SK-N-SH (cell line): ENCODE results near the gene PYGO2. TPM values are rescaled to one million over a fixed set of nuclear protein-coding genes. Genes with fewer than 3 reads are reported as not detected.

Experiments used
- CTCF ChIA-PET: fragments of 300-600, 350-600 bp; formaldehyde crosslinking; extraction: SDS; loops from one replicate; lab custom pipeline; 2021; lab: Yijun Ruan, JAX
- POLR2A ChIA-PET: fragments of 350-600 bp; sonication (Branson Sonifier 250); formaldehyde crosslinking; extraction: SDS; loops from one replicate; lab custom pipeline; 2020; ENCODE audit warnings: antibody characterized with exemption, inconsistent platforms; lab: Yijun Ruan, JAX
- DNase-seq: peaks from one replicate; pipeline ENCODE4 v3.0.0; 2012
- H2AFZ ChIP-seq: fragments of 200-600 bp; sonication (generic); 2 replicates; pipeline ENCODE4 v1.8.1; 2016; ENCODE audit warnings: antibody characterized with exemption, mild to moderate bottlenecking, low read depth
- H3F3A ChIP-seq: fragments of 200-600 bp; sonication (generic); replicated peaks from 2 replicates; pipeline ENCODE3; 2016; ENCODE audit warnings: antibody characterized with exemption, mild to moderate bottlenecking; ENCODE audit not compliant: insufficient read depth
- H3K27ac ChIP-seq, 2 experiments: fragments of 200-500 bp in 1 of 2; fragments of 200-600 bp in 1 of 2; sonication (Bioruptor generic) in 1 of 2; sonication (generic), shearing (Covaris generic) in 1 of 2; 2 replicates each; pipeline versions ENCODE4 v1.5.1 to v1.6.1; 2014 to 2016; ENCODE audit warnings: low read depth in 2 of 2, inconsistent platforms in 1 of 2, low read length in 1 of 2, mild to moderate bottlenecking in 1 of 2, mixed read lengths in 1 of 2
- H3K27me3 ChIP-seq: fragments of 200-600 bp; sonication (generic), shearing (Covaris generic); 2 replicates; pipeline ENCODE4 v1.6.1; 2016; ENCODE audit warnings: mixed run types; ENCODE audit not compliant: insufficient read depth
- H3K36me3 ChIP-seq, 2 experiments: fragments of 200-500 bp in 1 of 2; fragments of 200-600 bp in 1 of 2; sonication (Bioruptor generic) in 1 of 2; sonication (generic) in 1 of 2; replicated peaks in 1 of 2; 2 replicates each; pipeline versions ENCODE3 to v1.5.1; 2014 to 2016; ENCODE audit warnings: low read length in 1 of 2, mild to moderate bottlenecking in 1 of 2; ENCODE audit not compliant: insufficient read depth in 2 of 2, control insufficient read depth in 1 of 2
- H3K4me1 ChIP-seq, 2 experiments: fragments of 200-500 bp in 1 of 2; fragments of 200-600 bp in 1 of 2; sonication (Bioruptor generic) in 1 of 2; sonication (generic), shearing (Covaris generic) in 1 of 2; 2 replicates each; pipeline versions ENCODE4 v1.5.1 to v1.6.1; 2014 to 2016; ENCODE audit warnings: low read depth in 1 of 2, low read length in 1 of 2, mixed run types in 1 of 2; ENCODE audit not compliant: insufficient read depth in 2 of 2, control insufficient read depth in 1 of 2
- H3K4me2 ChIP-seq: fragments of 200-600 bp; sonication (generic), shearing (Covaris generic); 2 replicates; pipeline ENCODE4 v1.6.1; 2017; ENCODE audit warnings: mixed run types
- H3K4me3 ChIP-seq, 2 experiments: fragments of 200-500 bp in 1 of 2; fragments of 200-600 bp in 1 of 2; sonication (Bioruptor generic) in 1 of 2; sonication (generic), shearing (Covaris generic) in 1 of 2; 2 replicates each; pipeline versions ENCODE4 v1.5.1 to v1.8.1; 2014 to 2016; ENCODE audit warnings: low read depth in 2 of 2, inconsistent platforms in 1 of 2, low read length in 1 of 2, mild to moderate bottlenecking in 1 of 2, mixed read lengths in 1 of 2, moderate library complexity in 1 of 2
- H3K79me2 ChIP-seq: fragments of 200-600 bp; sonication (generic); 2 replicates; pipeline ENCODE4 v1.8.1; 2017; ENCODE audit warnings: mild to moderate bottlenecking; ENCODE audit not compliant: insufficient read depth
- H3K9ac ChIP-seq: fragments of 200-600 bp; sonication (generic); 2 replicates; pipeline ENCODE4 v1.6.1; 2017; ENCODE audit warnings: mixed run types
- H3K9me2 ChIP-seq: fragments of 200-600 bp; sonication (generic); 2 replicates; pipeline ENCODE4 v1.6.1; 2017; ENCODE audit warnings: mixed run types
- H3K9me3 ChIP-seq: fragments of 200-600 bp; sonication (generic); 2 replicates; pipeline ENCODE4 v1.6.1; 2017; ENCODE audit warnings: mixed run types, mild to moderate bottlenecking, moderate library complexity
- H4K20me1 ChIP-seq: fragments of 200-600 bp; sonication (generic); 2 replicates; pipeline ENCODE4 v1.6.1; 2017; ENCODE audit warnings: mild to moderate bottlenecking, mixed run types; ENCODE audit not compliant: insufficient read depth
- EP300 ChIP-seq, 2 experiments: IDR thresholded peaks; 2 replicates each; pipeline versions ENCODE4 v1.4.0 to v1.6.1; 2012; ENCODE audit warnings: borderline replicate concordance in 1 of 2, low read depth in 1 of 2, low read length in 1 of 2
- FOXJ3 ChIP-seq: sonication (generic); formaldehyde crosslinking; IDR thresholded peaks from 2 replicates; pipeline ENCODE4 v1.5.1; 2020; ENCODE audit warnings: mild to moderate bottlenecking, missing genetic modification reagents
- FOXM1 ChIP-seq: IDR thresholded peaks from 2 replicates; pipeline ENCODE4 v1.4.0; 2012; ENCODE audit warnings: low read depth, mild to moderate bottlenecking
- GATA2 ChIP-seq: sonication (generic); formaldehyde crosslinking; IDR thresholded peaks from 2 replicates; pipeline ENCODE4 v1.5.0; 2020; ENCODE audit warnings: mild to moderate bottlenecking, missing genetic modification reagents
- MAX ChIP-seq: IDR thresholded peaks from 2 replicates; pipeline ENCODE4 v1.4.0; 2012; ENCODE audit warnings: low read depth
- NFIC ChIP-seq: IDR thresholded peaks from 2 replicates; pipeline ENCODE4 v1.4.0; 2012; ENCODE audit warnings: borderline replicate concordance
- POLR2AphosphoS5 ChIP-seq: IDR thresholded peaks from 2 replicates; pipeline ENCODE4 v1.6.1; 2012; ENCODE audit warnings: low read depth, low read length
- RAD21 ChIP-seq: IDR thresholded peaks from 2 replicates; pipeline ENCODE4 v1.6.1; 2012; ENCODE audit warnings: mild to moderate bottlenecking, low read length
- RCOR1 ChIP-seq: fragments of 150-350 bp; IDR thresholded peaks from 2 replicates; pipeline ENCODE4 v1.6.1; 2017; ENCODE audit warnings: antibody characterized with exemption, low read length
- SIN3A ChIP-seq: IDR thresholded peaks from 2 replicates; pipeline ENCODE4 v1.6.1; 2012; ENCODE audit warnings: low read depth, mild to moderate bottlenecking, low read length, moderate library complexity, borderline replicate concordance
- WGBS: methylation state at CpG from one replicate; pipeline ENCODE4 v1.1.6; 2017; ENCODE audit warnings: low lambda C conversion rate; 5-methylcytosine and 5-hydroxymethylcytosine counted together
- polyA plus RNA-seq, 3 experiments: library from polyadenylated mRNA; depleted of rRNA; stranded (reverse); fragments of >200 nt; gene quantifications; 2 replicates each; pipeline ENCODE4 v1.2.3, GENCODE V29; 2012
- TF ChIP-seq, protein P1 (sequence below): fragments of 150-350 bp; IDR thresholded peaks from 2 replicates; pipeline ENCODE4 v1.6.1; 2017; ENCODE audit warnings: antibody characterized with exemption, low read length, low read depth, borderline replicate concordance

PYGO2 gene
- polyA plus RNA-seq, 1 of the 3 experiments (the other 2 are of a cell fraction) = 23.3 TPM

DNA sequence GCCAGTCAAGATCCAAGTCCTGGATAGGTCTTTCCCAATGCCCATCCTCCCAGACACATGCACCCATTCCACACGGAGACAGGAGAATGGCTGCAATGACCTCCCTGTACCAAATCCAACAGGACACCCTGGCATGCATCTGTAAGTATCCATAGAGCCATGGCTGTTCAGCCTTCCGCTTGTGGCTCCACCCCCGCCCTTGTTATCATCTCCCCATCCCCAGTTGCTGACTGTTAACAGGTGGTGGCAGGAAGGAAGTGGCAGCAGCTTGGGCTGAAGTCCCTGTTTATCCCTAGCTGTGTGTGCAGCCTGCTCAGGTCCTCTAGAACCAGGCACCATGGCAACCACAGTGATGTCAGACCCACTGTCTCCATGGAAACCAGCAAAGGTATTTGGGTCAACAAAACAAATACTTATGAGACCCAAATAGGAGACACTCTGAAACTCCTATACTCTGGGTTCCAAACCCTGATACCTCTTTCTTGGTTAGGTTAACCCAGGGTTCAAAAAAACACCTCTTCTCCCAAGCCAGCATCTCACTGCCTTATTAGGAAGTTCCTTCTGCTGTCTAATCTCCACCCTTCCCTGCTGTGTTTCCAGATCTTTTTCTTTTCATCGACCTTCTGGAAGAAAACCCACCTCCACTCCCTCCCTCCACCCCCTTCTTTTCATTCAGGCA lies 6.4 kb downstream of the PYGO2 start:
- Histone ChIP-seq H3K79me2 (peaks cover 8% of the 10 kb centered on the region), H2AFZ (peak overlapping the region; percentile 74), H3K36me3 (peaks cover 0 to 30% of the 10 kb centered on the region in 2 experiments), H3K27ac (peak overlapping the region; percentile 90 to 91), H3K4me2 (peak overlapping the region; percentile 87), H3K9ac (peak overlapping the region; percentile 75), H3K27me3 (no peaks in the 10 kb centered on the region), H4K20me1 (no peaks in the 10 kb centered on the region), H3K4me3 (peak overlapping the region; percentile 74 to 79), H3F3A (peaks cover 12% of the 10 kb centered on the region), H3K4me1 (peaks cover 0 to 44% of the 10 kb centered on the region in 2 experiments; a peak in 3 of 4 replicates), H3K9me2 (no peaks in the 10 kb centered on the region), H3K9me3 (no peaks in the 10 kb centered on the region)
- TF ChIP-seq GATA2 (CRISPR knock-in tag) (peak; percentile 36; the same call in 1 of the 2 replicates), SIN3A (no peak)
- ChIA-PET POLR2A (interaction anchor here (0.8 to 3.0 kb wide), 11 partner anchors 10 to 96 kb away, joined by 3 to 16 read pairs (median 3); partner anchors contain the start of genes ADAM15, LENEP and SHC1), CTCF (interaction anchor here (0.8 to 37.5 kb wide), 14 partner anchors 9 to 285 kb away, joined by 3 to 640 read pairs (median 4); partner anchors contain the start of genes FLAD1, LENEP and ZBTB7B)
- 15% methylated on average over 3 of the region's 4 CpGs for WGBS
- peak; percentile 81 for DNase-seq

- Histone ChIP-seq H4K20me1 (no peaks in the 10 kb centered on the region), H3K4me2 (peak overlapping the region; percentile 87), H3K9me3 (no peaks in the 10 kb centered on the region), H3K4me1 (peaks cover 0 to 42% of the 10 kb centered on the region in 2 experiments; a peak in 3 of 4 replicates), H2AFZ (no peak overlapping the region), H3K4me3 (peak overlapping the region; percentile 74 to 79), H3K27ac (peak overlapping the region; percentile 71 to 91; a peak in 3 of 4 replicates), H3K36me3 (peaks cover 0 to 27% of the 10 kb centered on the region in 2 experiments), H3K79me2 (peaks cover 2% of the 10 kb centered on the region; the same call in 1 of the 2 replicates), H3K9ac (0 out of 2 replicates have a peak overlapping the region, but pooled peaks have one; percentile 12), H3K9me2 (no peaks in the 10 kb centered on the region), H3F3A (peaks cover 12% of the 10 kb centered on the region), H3K27me3 (no peaks in the 10 kb centered on the region)
- WGBS = 58% methylated on average over 3 of the region's 3 CpGs
- POLR2A ChIA-PET = interaction anchor here (1.2 to 3.0 kb wide), 4 partner anchors 10 to 34 kb away, joined by 3 to 16 read pairs (median 6); partner anchors contain the start of gene SHC1
- DNase-seq = no peak
- TF ChIP-seq, protein P1, sequence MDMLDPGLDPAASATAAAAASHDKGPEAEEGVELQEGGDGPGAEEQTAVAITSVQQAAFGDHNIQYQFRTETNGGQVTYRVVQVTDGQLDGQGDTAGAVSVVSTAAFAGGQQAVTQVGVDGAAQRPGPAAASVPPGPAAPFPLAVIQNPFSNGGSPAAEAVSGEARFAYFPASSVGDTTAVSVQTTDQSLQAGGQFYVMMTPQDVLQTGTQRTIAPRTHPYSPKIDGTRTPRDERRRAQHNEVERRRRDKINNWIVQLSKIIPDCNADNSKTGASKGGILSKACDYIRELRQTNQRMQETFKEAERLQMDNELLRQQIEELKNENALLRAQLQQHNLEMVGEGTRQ = no peak
- TF ChIP-seq NFIC = no peak
- CTCF ChIA-PET = interaction anchor here (1.1 to 37.5 kb wide), 10 partner anchors 10 to 285 kb away, joined by 3 to 640 read pairs (median 6); partner anchors contain the start of genes FLAD1, LENEP and ZBTB7B
These were observed 7.0 kb downstream of the PYGO2 start for GRCh38 chr1:154954541-154954940.

- ChIA-PET CTCF (interaction anchor here (1.2 to 37.5 kb wide), 5 partner anchors 45 to 284 kb away, joined by 3 to 640 read pairs (median 6); partner anchors contain the start of genes LENEP and ZBTB7B), POLR2A (interaction anchor here (0.6 kb wide), 1 partner anchor 1027 kb away, joined by 7 read pairs; no protein-coding TSS in a partner anchor)
- no peak for DNase-seq
These were observed 8.0 kb downstream of the PYGO2 start for GRCh38 chr1:154953611-154954038.

More at GRCh38 chr1:154953611-154954038, 8.0 kb downstream of the PYGO2 start:
- Histone ChIP-seq H3F3A (peaks cover 12% of the 10 kb centered on the region), H3K9me3 (no peaks in the 10 kb centered on the region), H3K4me1 (peaks cover 0 to 42% of the 10 kb centered on the region in 2 experiments; a peak in 3 of 4 replicates), H3K36me3 (peaks cover 0 to 18% of the 10 kb centered on the region in 2 experiments), H3K4me3 (no peak overlapping the region), H3K27me3 (no peaks in the 10 kb centered on the region), H3K9me2 (no peaks in the 10 kb centered on the region), H2AFZ (no peak overlapping the region), H3K9ac (no peak overlapping the region), H4K20me1 (no peaks in the 10 kb centered on the region), H3K79me2 (no peaks in the 10 kb centered on the region), H3K27ac (no peak overlapping the region), H3K4me2 (no peak overlapping the region)
- TF ChIP-seq FOXM1 (no peak), FOXJ3 (CRISPR knock-in tag) (no peak), EP300 (IDR thresholded peaks at IDR 0.05; ENCODE audit: borderline replicate concordance in 1 of 2, low read depth in 1 of 2, low read length in 1 of 2) (no peak), RCOR1 (no peak), NFIC (no peak), RAD21 (no peak), POLR2AphosphoS5 (no peak), MAX (no peak)
- 71% methylated on average over 2 of the region's 2 CpGs for WGBS
